Activated CD8-positive, alpha-beta memory T cell treated with anti-CD3 and anti-CD28 coated beads, Interleukin-2, amount 50 U/mL, for 4 hours (primary cell): ENCODE results near the gene ASPN.

Experiments
- DNase-seq: peaks from one replicate; pipeline ENCODE4 v3.0.0-alpha.2; 2020

Gene ASPN

GRCh38 chr9:92482329-92482728 is at the start of gene ASPN:
Gene ASPN (minus strand): TSS chr9:92482506.
- no peak for DNase-seq

GRCh38 chr9:92530893-92531292 is 48.6 kb upstream of the ASPN start:
- no peak for DNase-seq

GRCh38 chr9:92529124-92529523 is 46.8 kb upstream of the ASPN start:
- DNase-seq: no peak

- no peak for DNase-seq
Measured at GRCh38 chr9:92528522-92528849, 46.2 kb upstream of the ASPN start.

- no peak for DNase-seq
Measured at GRCh38 chr9:92527832-92528521, 45.7 kb upstream of the ASPN start.

GRCh38 chr9:92527291-92527828 is 45.1 kb upstream of the ASPN start:
- DNase-seq: no peak

- no peak for DNase-seq
Measured at GRCh38 chr9:92525306-92525705, 43.0 kb upstream of the ASPN start.

- DNase-seq: no peak
Measured at GRCh38 chr9:92524881-92525280, 42.6 kb upstream of the ASPN start.

GRCh38 chr9:92522983-92523970 is 41.0 kb upstream of the ASPN start:
- no peak for DNase-seq

GRCh38 chr9:92520837-92521236 is 38.5 kb upstream of the ASPN start:
- DNase-seq: no peak

GRCh38 chr9:92518199-92518598 is 35.9 kb upstream of the ASPN start:
- DNase-seq: no peak

- no peak for DNase-seq
Measured at GRCh38 chr9:92517046-92517445, 34.7 kb upstream of the ASPN start.

GRCh38 chr9:92516521-92516920 is 34.2 kb upstream of the ASPN start:
- DNase-seq: no peak

- no peak for DNase-seq
Measured at GRCh38 chr9:92514635-92515034, 32.3 kb upstream of the ASPN start.

- DNase-seq: no peak
Measured at GRCh38 chr9:92513349-92513748, 31.0 kb upstream of the ASPN start.

- no peak for DNase-seq
Measured at GRCh38 chr9:92512622-92513021, 30.3 kb upstream of the ASPN start.

- no peak for DNase-seq
Measured at GRCh38 chr9:92510747-92511146, 28.4 kb upstream of the ASPN start.

- DNase-seq: no peak
Measured at GRCh38 chr9:92509050-92509449, 26.7 kb upstream of the ASPN start.

- DNase-seq: no peak
Measured at GRCh38 chr9:92508018-92508820, 25.9 kb upstream of the ASPN start.

GRCh38 chr9:92507496-92507895 is 25.2 kb upstream of the ASPN start:
- DNase-seq: no peak

GRCh38 chr9:92507005-92507404 is 24.7 kb upstream of the ASPN start:
- DNase-seq: no peak

- DNase-seq: no peak
Measured at GRCh38 chr9:92506184-92506857, 24.0 kb upstream of the ASPN start.

GRCh38 chr9:92504881-92505280 is 22.6 kb upstream of the ASPN start:
- DNase-seq: no peak
